ENCODE results near the gene ENOSF1. TPM values are rescaled to one million over a fixed set of nuclear protein-coding genes. Genes with fewer than 3 reads are reported as not detected.

ENOSF1 gene
- total and polyA plus RNA-seq, 2 of the 4 experiments (the other 2 are of a cell fraction) = 12.2 to 12.6 TPM

GRCh38 chr18:675307-675706 is 37.1 kb downstream of the ENOSF1 start:
- H3K27me3 ChIP-seq (ENCODE audit: control insufficient read depth, insufficient read depth, low read length) = no peaks in the 10 kb centered on the region
- no peak overlapping the region for H4K8ac ChIP-seq (ENCODE audit: low read depth in 2 of 2, low read length in 2 of 2)
- no peak overlapping the region for H3K9ac ChIP-seq (ENCODE audit: low read depth, low read length)
- H3K4me3 ChIP-seq (ENCODE audit: insufficient read depth, low read depth, low read length) = no peak overlapping the region
- H4K5ac ChIP-seq (ENCODE audit: low read depth, low read length) = no peak overlapping the region
- no peak overlapping the region for H2BK20ac ChIP-seq (ENCODE audit: low read depth, low read length)
- no peaks in the 10 kb centered on the region for H3K9me3 ChIP-seq (ENCODE audit: control insufficient read depth, insufficient read depth, low read length)
- intact Hi-C loops (cut with micrococcal nuclease) = no loop called here
- H3K36me3 ChIP-seq (ENCODE audit: control insufficient read depth, insufficient read depth, low read length) = peaks cover 29% of the 10 kb centered on the region
- dilution Hi-C loops (cut with HindIII; ENCODE audit: low sequenced_read_pairs, unreplicated experiment) = no loop called here
- WGBS, 2 experiments (ENCODE audit: extremely low coverage in 2 of 2, insufficient read length in 1 of 2) = no CpG with 5 or more reads among the region's 7 CpGs
- no peaks in the 10 kb centered on the region for H3K9me1 ChIP-seq (ENCODE audit: insufficient read depth, low read length)
- H3K4me1 ChIP-seq (ENCODE audit: control insufficient read depth, insufficient read depth, low read length) = no peaks in the 10 kb centered on the region
- TF ChIP-seq MAFK (IDR thresholded peaks at IDR 0.05; ENCODE audit: low read depth, low read length) (no peak), RCOR1 (IDR thresholded peaks at IDR 0.05; ENCODE audit: insufficient replicate concordance, low read length) (no peak), CEBPB (IDR thresholded peaks at IDR 0.05; ENCODE audit: low read depth, low read length) (no peak), BHLHE40 (IDR thresholded peaks at IDR 0.05; ENCODE audit: low read depth, low read length) (no peak), NFE2L2 (IDR thresholded peaks at IDR 0.05; ENCODE audit: low read depth, low read length) (no peak), MXI1 (IDR thresholded peaks at IDR 0.05; ENCODE audit: borderline replicate concordance, low read depth, low read length) (no peak), RFX5 (IDR thresholded peaks at IDR 0.05; ENCODE audit: low read depth, low read length) (no peak), MAZ (IDR thresholded peaks at IDR 0.05; ENCODE audit: borderline replicate concordance, low read depth, low read length) (no peak), FOS (IDR thresholded peaks at IDR 0.05; ENCODE audit: low read depth, low read length) (no peak), SMC3 (IDR thresholded peaks at IDR 0.05; ENCODE audit: low read depth, low read length) (no peak), RAD21 (IDR thresholded peaks at IDR 0.05; ENCODE audit: low read length) (no peak), CHD1 (IDR thresholded peaks at IDR 0.05; ENCODE audit: low read depth, low read length) (no peak), USF2 (IDR thresholded peaks at IDR 0.05; ENCODE audit: low read depth, low read length) (no peak)
- H2BK5ac ChIP-seq (ENCODE audit: low read depth, low read length, poor library complexity, severe bottlenecking) = no peak overlapping the region
- no peak overlapping the region for H3K14ac ChIP-seq (replicated peaks; ENCODE audit: low read depth, low read length)
- H4K20me1 ChIP-seq (ENCODE audit: insufficient read depth, low read length) = no peaks in the 10 kb centered on the region
- no peak overlapping the region for H3K4me2 ChIP-seq (ENCODE audit: low read depth, low read length)
- H3K23ac ChIP-seq (ENCODE audit: low read depth, low read length) = no peak overlapping the region
- POLR2A ChIA-PET (ENCODE audit: unreplicated experiment) = no interaction called here
- BruUV-seq (replicated peaks) = no TSS peak
- in situ Hi-C loops (cut with MboI; ENCODE audit: low sequenced_read_pairs) = no loop called here
- no peak overlapping the region for H3K27ac ChIP-seq (ENCODE audit: insufficient read depth, low read length)
- H2AK5ac ChIP-seq (ENCODE audit: low read depth, low read length) = no peak overlapping the region
- no peak overlapping the region for H3K4ac ChIP-seq (ENCODE audit: low read depth, low read length)
- H3K18ac ChIP-seq (ENCODE audit: low read depth, low read length) = no peak overlapping the region
- H3K79me1 ChIP-seq (ENCODE audit: low read depth in 1 of 2, low read length in 2 of 2) = 0 out of 4 replicates have a peak, but pooled peaks cover 0 to 3% of the 10 kb centered on the region in 2 experiments
- DNase-seq (no peak), ATAC-seq (ENCODE audit: low read depth) (no peak)
- H2BK120ac ChIP-seq (ENCODE audit: low read depth, low read length) = no peak overlapping the region
- H2AK9ac ChIP-seq (replicated peaks; ENCODE audit: low read depth, low read length, poor library complexity) = no peak overlapping the region
- no peak overlapping the region for H2AFZ ChIP-seq (replicated peaks; ENCODE audit: low read length, poor library complexity)
- H3K56ac ChIP-seq (ENCODE audit: extremely low read depth, insufficient read depth, low read length) = no peak overlapping the region
- CTCF ChIA-PET = no interaction called here
- H2BK15ac ChIP-seq (ENCODE audit: low read depth, low read length) = no peak overlapping the region
- H4K91ac ChIP-seq (ENCODE audit: insufficient read depth, low read depth, low read length) = no peak overlapping the region
